ENCODE measurements around the gene IRF2. TPM values are rescaled to one million over a fixed set of nuclear protein-coding genes. Genes with fewer than 3 reads are reported as not detected.
A peak's percentile ranks its signal among the peaks of the same experiment; 100 is the strongest.

IRF2 gene
- total RNA-seq, 2 donors from 2014 or later = 17.3 to 24.6 TPM

GRCh38 chr4:184462724-184463123 lies 11.6 kb downstream of the IRF2 start:
- Mint-ChIP-seq H3K4me1 (peaks cover 32% of the 10 kb centered on the region), H3K27me3 (ENCODE audit: insufficient read depth) (no peaks in the 10 kb centered on the region), H3K4me3 (no peak overlapping the region), H3K27ac (no peak overlapping the region), H3K9me3 (no peaks in the 10 kb centered on the region), H3K36me3 (ENCODE audit: low read depth) (no peaks in the 10 kb centered on the region)
- WGBS, 2 experiments (ENCODE audit: insufficient coverage in 1 of 2, insufficient read length in 1 of 2) = 90% methylated on average over 2 of the region's 2 CpGs; no CpG with 5 or more reads in 1 of the 2 experiments
- Histone ChIP-seq H3K27ac (ENCODE audit: low read depth, low read length) (no peak overlapping the region), H3K27me3 (ENCODE audit: control insufficient read depth, insufficient read depth, low read length, poor library complexity, severe bottlenecking) (no peaks in the 10 kb centered on the region), H3K9ac (ENCODE audit: extremely low read depth, low read length, poor library complexity, severe bottlenecking) (no peak overlapping the region), H3K9me3 (ENCODE audit: control insufficient read depth, low read length) (no peaks in the 10 kb centered on the region), H3K36me3 (ENCODE audit: control insufficient read depth, insufficient read depth, low read length) (no peaks in the 10 kb centered on the region), H3K4me3 (ENCODE audit: low read length) (no peak overlapping the region), H3K4me1 (ENCODE audit: control insufficient read depth, insufficient read depth, low read length) (peaks cover 12% of the 10 kb centered on the region)
- no peak for DNase-seq
- TF ChIP-seq, protein P1, sequence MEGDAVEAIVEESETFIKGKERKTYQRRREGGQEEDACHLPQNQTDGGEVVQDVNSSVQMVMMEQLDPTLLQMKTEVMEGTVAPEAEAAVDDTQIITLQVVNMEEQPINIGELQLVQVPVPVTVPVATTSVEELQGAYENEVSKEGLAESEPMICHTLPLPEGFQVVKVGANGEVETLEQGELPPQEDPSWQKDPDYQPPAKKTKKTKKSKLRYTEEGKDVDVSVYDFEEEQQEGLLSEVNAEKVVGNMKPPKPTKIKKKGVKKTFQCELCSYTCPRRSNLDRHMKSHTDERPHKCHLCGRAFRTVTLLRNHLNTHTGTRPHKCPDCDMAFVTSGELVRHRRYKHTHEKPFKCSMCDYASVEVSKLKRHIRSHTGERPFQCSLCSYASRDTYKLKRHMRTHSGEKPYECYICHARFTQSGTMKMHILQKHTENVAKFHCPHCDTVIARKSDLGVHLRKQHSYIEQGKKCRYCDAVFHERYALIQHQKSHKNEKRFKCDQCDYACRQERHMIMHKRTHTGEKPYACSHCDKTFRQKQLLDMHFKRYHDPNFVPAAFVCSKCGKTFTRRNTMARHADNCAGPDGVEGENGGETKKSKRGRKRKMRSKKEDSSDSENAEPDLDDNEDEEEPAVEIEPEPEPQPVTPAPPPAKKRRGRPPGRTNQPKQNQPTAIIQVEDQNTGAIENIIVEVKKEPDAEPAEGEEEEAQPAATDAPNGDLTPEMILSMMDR (conservative IDR thresholded peaks at IDR 0.05) = no peak

DNA sequence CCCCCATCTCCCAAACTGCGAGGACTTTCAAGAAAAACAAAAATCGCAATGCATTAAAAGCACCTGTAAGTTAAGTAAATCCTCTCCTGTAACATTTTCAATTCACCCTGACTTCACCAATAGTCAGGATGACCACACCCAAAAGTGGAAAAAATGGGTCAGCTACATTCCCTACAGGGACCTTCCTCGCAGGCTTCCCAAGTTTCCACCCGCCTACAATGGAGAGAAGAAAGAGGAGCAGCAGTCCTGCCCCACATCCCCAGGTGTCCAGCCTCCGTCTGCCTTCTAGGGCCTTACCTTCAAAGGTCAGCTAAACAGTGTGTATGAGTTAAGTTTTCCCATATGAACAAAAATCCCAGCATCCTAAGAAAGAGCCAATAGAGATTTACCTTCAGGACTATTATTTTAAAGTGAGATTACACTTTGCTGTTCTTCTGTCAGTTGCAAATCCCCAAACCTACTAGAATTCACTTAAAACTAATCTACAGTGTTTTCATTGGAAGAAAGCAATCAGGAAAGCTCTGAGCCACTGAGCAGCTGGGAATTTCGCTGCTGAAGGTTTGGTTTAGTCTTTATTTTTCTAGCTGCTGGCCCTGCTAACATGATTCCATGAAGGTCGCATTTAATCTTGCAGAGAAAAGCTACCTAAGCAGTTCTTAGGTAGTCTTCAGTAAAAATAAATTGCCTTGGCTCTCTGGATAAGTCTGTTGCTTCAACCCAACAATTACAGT lies 12.5 kb downstream of the IRF2 start:
- Mint-ChIP-seq H3K9me3 (no peaks in the 10 kb centered on the region), H3K4me1 (peaks cover 24% of the 10 kb centered on the region), H3K4me3 (no peak overlapping the region), H3K27me3 (ENCODE audit: insufficient read depth) (no peaks in the 10 kb centered on the region), H3K27ac (peak overlapping the region; percentile 42), H3K36me3 (ENCODE audit: low read depth) (peaks cover 2% of the 10 kb centered on the region)
- no peaks in the 10 kb centered on the region for H3K36me3 ChIP-seq (ENCODE audit: control insufficient read depth, insufficient read depth, low read length)
- 80 to 83% methylated on average over 4 to 7 of the region's 7 CpGs for WGBS, 2 experiments (ENCODE audit: insufficient coverage in 1 of 2, insufficient read length in 1 of 2)
- H3K9ac ChIP-seq (ENCODE audit: extremely low read depth, low read length, poor library complexity, severe bottlenecking) = no peak overlapping the region
- H3K27me3 ChIP-seq (ENCODE audit: control insufficient read depth, insufficient read depth, low read length, poor library complexity, severe bottlenecking) = no peaks in the 10 kb centered on the region
- no peak overlapping the region for H3K4me3 ChIP-seq (ENCODE audit: low read length)
- H3K9me3 ChIP-seq (ENCODE audit: control insufficient read depth, low read length) = no peaks in the 10 kb centered on the region
- no peak overlapping the region for H3K27ac ChIP-seq (ENCODE audit: low read depth, low read length)
- no peak for DNase-seq
- peaks cover 12% of the 10 kb centered on the region for H3K4me1 ChIP-seq (ENCODE audit: control insufficient read depth, insufficient read depth, low read length)
- TF ChIP-seq, protein P1 (conservative IDR thresholded peaks at IDR 0.05) = no peak

GRCh38 chr4:184460499-184461285 lies 13.7 kb downstream of the IRF2 start:
- H3K4me3 ChIP-seq (ENCODE audit: low read length) = no peak overlapping the region
- H3K4me1 ChIP-seq (ENCODE audit: control insufficient read depth, insufficient read depth, low read length) = peaks cover 12% of the 10 kb centered on the region
- 90 to 91% methylated on average over 6 to 13 of the region's 13 CpGs for WGBS, 2 experiments (ENCODE audit: insufficient coverage in 1 of 2, insufficient read length in 1 of 2)
- no peak for DNase-seq
- no peaks in the 10 kb centered on the region for H3K27me3 Mint-ChIP-seq (ENCODE audit: insufficient read depth)
- H3K27ac Mint-ChIP-seq = no peak overlapping the region
- H3K4me3 Mint-ChIP-seq = no peak overlapping the region
- no peaks in the 10 kb centered on the region for H3K9me3 Mint-ChIP-seq
- H3K27ac ChIP-seq (ENCODE audit: low read depth, low read length) = no peak overlapping the region
- no peaks in the 10 kb centered on the region for H3K36me3 ChIP-seq (ENCODE audit: control insufficient read depth, insufficient read depth, low read length)
- H3K36me3 Mint-ChIP-seq (ENCODE audit: low read depth) = peaks cover 10% of the 10 kb centered on the region
- H3K9ac ChIP-seq (ENCODE audit: extremely low read depth, low read length, poor library complexity, severe bottlenecking) = no peak overlapping the region
- no peaks in the 10 kb centered on the region for H3K9me3 ChIP-seq (ENCODE audit: control insufficient read depth, low read length)
- TF ChIP-seq, protein P1 (conservative IDR thresholded peaks at IDR 0.05) = no peak
- H3K4me1 Mint-ChIP-seq = peaks cover 24% of the 10 kb centered on the region
- H3K27me3 ChIP-seq (ENCODE audit: control insufficient read depth, insufficient read depth, low read length, poor library complexity, severe bottlenecking) = no peaks in the 10 kb centered on the region

Data from endodermal cell (in vitro differentiated cells).